ENCODE data around the gene PXDN.
"Not testable (repeated sequence)": the region's sequence is repeated elsewhere in the genome, so short reads cannot be mapped to it uniquely, and the experiment has no call there.

PXDN gene

DNA sequence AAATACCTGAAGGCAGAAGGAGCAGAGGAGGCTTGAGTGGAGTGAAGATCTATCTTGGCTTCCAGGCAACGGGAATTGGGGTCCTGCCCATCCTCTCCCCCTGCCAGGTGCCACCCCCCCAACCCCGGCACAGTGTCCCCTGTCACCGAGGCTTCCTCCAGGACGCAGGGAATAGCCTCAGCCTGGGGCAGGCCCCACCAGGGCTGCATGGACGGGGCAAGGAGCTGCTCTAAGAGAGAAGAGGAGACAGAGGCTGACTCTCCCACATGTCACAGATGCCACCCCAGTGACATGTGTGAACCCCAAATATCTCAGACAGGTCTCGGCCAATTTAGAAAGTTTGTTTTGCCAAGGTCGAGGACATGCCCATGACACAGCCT lies 42.1 kb downstream of the PXDN start:
- no peak for DNase-seq (ENCODE audit: low spot score)

DNA sequence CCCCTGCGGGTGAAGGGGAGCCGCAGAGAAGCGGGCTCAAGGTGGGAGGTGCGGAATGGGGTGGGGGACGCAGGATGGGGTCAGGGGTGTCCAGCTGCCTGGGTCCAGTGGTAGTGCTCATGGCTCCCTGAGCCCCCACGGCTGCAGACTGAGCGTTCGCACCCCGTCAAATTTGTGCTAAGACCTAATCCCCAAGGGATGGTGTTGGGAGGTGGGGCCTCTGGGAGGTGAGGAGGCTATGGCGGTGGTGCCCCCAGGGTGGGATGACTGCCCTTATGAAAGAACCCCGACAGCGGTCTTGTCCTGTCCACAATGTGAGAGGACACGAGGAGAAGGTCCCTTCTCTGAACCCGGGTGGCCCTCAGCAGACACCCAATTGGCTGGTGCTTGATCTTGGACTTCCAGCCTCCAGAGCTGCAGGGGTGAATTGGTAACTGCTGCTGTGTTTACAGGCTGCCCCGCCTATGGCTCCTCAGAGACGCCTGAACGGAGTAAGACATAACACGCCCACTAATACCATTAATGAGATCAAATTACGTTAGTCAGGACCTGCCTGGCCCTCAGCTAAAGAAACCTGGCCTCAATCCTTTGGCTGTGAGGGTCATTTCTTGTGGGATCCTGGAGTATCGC lies 42.6 kb downstream of the PXDN start:
- DNase-seq (ENCODE audit: low spot score): no peak

DNA sequence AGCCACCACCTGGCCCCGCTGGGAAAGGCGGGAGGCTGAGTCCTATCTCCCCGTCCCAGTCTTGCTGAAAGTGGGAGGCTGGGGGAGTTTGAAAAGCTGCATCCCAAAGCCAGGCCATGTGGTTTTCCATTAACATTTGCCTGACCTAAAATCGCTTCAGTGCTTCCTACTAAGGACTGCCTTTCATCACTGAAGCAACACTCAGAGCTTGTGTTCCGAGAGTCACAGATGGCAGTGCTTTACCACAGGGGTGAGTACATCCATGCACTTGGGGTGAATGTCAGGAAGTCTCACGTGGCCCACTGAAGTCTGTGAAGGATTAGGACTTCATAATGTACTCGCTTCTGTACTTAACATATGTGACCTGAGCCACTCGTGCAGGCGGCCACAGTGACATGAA lies 43.3 kb downstream of the PXDN start:
- DNase-seq (ENCODE audit: low spot score): no peak

DNA sequence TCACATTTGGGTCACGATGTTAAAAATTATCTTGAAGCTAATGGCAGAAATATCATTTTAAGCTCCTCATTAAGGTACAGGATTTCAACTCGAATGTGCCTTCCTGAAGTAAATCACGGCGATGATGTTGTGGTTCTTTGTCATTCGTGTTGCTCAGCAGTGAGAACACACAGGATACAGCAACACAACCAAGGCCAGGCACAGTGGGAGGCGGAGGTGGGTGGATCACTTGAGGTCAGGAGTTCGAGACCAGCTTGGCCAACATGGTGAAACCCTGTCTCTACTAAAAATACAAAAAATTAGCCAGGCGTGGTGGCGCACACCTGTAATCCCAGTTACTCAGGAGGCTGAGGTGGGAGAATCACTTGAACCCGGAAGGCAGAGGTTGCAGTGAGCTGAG lies 43.9 kb downstream of the PXDN start:
- DNase-seq (ENCODE audit: low spot score): not testable (repeated sequence)

DNA sequence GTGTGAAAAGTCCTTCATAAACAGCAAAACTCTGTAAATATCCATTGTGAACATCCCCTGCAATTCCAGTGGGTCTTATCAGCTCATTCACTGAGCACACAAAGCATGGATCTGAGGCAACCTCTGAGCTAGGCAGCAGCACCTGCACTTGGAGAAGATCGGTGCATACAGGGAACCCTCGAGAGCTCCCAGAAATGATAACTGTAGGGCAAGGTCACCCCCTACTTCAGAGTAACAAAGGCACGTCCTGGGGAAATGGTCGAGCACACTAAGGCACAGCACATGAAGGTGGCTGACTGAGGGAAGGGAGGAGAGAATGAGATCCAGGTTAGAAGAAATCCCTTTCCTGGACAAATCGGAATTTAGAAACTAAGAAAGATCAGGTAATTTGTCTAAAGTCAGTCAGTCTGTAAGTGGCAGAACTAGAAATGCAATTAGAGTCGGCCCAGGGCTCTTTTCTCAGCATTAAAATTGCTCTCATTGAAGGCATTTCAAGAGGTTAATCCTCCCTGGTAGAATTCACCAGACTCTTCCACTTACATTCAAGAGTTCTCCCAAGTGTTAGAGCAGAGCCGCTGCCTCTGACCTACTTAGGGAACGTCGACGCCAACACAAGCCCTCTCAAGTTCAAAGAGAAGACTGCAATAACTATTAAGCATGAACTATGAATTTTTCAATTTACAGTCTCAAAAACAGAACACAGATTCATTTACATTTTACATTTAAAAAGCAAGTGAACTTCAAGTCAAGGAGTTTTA lies 45.9 kb downstream of the PXDN start:
- DNase-seq (ENCODE audit: low spot score): no peak

DNA sequence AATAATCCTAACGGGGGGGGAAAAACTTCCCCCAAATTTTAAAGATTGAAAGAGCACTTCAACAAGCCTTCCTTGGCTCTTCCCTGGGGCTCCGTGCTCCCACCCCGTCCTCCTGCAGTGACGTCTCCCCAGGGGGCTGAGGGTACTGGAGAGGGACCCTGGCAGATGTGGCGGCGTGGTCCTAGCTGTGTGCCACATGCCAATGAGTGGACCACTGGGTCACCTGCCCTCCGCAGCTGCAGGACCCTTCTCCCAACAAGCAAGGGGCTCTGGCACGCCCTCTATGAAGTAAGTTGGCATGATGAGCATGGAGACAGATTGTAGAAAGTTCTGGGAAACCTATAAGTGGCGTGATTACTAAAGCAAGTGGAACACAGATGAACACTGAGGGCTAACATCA lies 46.7 kb downstream of the PXDN start:
- DNase-seq (ENCODE audit: low spot score): no peak

DNA sequence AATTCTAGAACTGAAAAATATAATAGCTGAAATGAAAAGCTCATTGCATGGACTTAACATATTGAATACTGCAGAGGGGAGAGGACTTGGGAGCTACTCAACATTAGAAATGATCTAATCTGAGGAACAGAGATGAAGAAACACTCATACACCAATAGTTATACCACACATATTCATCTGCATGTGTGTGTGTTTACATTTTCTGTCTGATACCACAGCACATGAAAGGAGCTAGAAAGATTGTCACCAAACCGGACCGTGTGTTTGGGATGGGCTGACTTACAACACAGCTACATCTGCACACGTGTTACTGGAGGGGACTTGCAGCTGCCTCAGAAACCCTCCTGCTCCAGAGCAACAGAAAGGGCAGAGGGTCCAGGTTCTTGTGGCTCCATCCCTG lies 47.8 kb downstream of the PXDN start:
- DNase-seq (ENCODE audit: low spot score): no peak

DNA sequence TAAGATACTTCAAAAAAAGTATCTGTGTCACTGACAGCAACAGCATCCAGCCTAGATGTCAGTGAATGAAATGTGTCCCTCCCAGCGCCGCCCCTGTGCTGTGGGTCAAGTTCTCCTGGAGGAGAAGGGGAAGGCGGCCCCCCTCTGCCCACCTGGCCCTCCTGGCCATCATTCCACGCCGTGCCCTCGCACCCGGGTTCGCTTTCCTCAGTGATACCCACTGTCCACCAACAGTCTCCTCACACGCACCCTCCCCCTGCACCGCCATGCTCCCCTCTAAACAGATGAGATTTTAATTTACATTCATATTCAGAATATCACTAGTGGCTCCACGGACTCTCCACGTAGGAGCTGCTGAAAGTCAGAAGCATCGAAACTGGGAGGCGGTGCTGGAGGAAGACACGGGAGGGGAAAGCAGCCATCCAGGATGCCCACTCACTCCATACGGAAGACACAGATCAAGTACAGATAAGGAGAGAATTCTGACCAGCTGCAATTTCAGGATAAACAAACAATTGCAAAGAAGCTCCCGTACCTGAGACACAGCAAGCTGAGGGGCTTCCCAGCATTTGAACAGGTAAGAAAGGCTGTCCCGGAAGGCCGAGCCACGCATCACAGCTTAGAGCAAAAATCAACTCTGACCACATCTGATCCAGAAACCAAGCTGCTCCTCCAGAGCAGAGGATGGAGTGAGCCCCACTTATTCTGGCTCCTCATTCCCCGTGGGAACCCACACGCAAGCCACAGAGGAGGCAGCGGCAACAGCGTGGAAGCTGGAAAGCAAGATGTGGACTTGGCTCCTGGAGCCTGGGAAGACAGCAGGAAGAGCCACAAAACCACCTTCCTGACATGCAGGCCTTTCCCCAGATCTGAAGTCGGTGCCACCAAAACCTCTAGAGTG lies 49.7 kb downstream of the PXDN start:
- no peak for DNase-seq (ENCODE audit: low spot score)

DNA sequence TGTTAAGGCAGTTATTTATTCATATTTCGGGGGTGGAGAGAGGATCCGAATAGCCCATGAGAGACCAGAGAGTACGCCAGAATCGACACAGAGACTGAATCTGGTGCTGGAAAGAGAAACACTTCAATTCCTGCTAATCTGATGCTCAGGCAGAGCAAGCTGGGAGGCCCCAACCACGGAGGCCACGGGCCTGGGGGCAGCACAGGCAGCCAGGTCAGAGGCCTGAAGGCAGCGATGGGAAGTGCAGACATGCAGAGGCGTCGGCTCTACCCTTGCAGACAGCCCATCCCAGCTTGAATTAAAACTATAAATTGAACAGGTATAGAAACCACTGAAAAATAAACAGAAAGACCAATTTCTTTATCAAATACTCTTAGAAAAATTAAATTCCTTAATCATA lies 50.6 kb downstream of the PXDN start:
- DNase-seq (ENCODE audit: low spot score): no peak

DNA sequence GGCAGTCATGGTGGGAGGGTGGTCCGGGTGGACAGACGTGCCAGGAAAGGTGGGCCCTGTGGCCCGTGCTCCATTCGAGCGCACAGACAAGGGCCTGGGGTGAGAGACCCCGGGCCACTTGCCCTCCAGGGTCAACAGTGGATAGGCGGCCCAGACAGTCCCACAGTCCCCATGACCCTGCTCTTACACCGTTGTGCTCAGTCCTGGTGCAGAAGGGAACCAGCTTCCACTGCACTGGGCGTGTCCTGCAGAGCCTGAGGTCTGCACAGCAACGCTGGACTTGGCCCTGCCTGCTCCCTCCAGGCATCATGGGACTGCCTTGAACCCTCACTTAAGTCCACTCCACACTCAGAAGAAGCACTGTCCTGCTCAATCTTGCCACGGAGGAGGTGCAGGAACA lies 52.0 kb downstream of the PXDN start:
- no peak for DNase-seq (ENCODE audit: low spot score)

DNA sequence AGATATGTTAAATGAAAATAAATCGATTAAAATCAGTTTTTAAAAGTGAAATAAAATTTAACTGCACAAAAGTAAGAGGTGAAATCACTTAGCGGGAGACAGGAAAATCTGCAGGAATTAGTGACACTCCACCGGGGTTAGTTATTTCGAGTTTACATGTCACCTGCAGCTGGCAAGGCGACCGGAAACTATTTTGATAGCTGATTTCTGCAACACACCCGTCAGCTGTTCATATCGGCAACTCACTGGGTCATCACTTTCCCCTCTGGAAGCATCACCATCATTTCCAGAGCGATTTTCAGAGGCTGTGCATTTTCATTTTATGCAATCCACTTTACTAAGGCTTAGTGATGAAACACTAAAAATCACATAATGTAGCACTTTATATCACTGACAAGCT lies 52.9 kb downstream of the PXDN start:
- no peak for DNase-seq (ENCODE audit: low spot score)

DNA sequence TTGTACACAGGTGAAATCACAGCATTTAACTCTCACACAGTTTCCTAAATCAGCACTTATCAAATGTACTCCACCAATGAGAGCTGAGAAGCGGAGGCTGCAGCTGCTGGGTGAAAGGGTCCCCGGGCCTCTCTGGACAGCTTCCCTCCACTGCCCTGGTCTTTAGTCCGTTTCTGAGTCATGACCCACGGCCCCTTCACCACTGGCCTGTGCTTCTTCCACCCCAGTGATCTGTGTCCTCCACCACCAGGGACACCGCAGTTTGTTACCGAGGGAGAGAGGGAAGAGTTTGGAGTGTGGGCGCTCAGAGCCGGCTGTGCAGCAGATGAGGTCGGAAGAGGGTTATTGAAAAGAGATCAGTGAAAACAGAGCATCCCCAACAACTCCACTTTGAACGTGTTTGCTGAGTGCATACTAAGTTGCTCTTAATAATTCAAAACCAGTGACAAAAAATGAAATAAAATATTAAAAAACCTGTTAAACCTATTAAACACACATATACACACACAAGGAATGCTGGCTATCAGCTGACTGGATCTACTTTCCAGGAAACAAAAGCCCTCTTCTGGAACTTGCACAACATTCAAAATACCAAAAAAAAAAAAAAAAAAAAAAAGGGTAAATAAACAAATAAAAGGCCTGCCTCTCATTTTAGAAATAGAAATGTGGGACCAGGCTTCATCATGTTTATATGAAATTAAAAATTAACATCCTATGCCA lies 54.1 kb downstream of the PXDN start:
- no peak for DNase-seq (ENCODE audit: low spot score)

DNA sequence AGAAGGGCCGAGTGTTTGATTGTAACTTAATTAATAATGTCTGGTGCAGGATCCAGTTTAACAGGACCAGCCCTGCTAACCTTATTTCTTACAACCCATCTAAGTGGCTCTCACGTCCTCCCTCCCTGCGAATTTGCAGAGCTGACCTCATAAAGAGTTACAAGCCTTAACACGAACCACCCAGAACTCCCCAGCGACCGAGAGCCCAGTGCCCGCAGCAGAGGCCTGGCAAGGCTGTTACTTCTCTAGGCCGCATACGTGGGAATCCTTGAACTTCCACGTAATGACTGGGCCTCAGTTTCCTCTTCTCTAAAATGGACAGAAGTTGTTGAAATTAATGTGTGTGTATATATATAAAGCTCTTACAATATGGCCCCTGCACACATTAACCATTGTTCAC lies 55.5 kb downstream of the PXDN start:
- no peak for DNase-seq (ENCODE audit: low spot score)

DNA sequence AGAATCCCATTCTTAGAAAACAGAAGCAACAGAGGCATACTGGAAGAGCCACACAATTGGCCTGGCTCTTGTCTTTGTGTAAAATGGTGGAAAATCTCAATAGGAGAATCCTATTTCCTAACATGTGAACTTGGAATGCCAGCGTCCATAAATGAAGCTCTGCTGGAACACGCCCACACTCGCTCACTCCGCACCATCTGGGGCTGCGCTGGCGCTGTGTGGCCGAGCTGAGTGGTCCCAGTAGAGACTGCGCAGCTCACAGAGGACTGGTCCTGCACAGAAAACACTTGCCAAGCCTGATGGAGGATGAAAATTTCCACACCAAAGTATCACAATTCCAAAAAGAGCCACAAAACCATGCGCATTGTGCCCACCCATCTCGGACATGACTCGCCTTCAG lies 56.2 kb downstream of the PXDN start:
- DNase-seq (ENCODE audit: low spot score): no peak

DNA sequence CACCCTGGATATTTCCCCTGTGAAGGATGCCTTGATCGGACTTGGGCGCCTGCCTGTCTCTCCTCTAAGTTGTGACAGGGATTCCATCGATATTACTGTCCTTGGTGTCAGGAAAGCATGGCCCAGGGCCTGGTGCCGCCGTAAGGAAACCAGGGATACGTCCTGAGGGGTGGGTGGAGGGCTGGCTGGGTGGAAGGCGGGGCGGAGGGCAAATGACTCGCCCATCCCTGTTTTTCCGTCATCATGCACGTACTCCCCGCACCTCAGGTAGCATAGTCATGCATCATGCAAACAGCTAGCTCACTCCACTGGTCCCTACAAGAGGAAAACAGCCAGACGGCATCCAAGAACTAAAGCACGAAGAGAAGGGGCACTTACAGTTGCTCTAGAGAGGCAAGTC lies 57.1 kb downstream of the PXDN start:
- no peak for DNase-seq (ENCODE audit: low spot score)

DNA sequence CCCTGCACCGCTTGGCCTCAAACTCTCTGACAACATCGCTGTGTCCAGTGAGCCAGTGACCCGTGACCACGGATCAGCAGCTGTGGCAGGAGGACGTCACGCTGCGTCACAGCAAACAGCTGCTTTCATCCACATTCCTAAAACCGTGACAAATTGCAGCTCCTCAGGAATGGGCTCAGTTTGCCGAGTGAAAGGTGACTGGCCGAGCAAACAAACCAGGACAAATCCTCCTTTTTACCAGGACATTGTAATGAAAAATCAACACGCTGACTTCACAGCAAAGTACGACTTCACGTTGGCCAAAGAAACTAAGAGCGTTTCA lies 57.6 kb downstream of the PXDN start:
- DNase-seq (ENCODE audit: low spot score): no peak

DNA sequence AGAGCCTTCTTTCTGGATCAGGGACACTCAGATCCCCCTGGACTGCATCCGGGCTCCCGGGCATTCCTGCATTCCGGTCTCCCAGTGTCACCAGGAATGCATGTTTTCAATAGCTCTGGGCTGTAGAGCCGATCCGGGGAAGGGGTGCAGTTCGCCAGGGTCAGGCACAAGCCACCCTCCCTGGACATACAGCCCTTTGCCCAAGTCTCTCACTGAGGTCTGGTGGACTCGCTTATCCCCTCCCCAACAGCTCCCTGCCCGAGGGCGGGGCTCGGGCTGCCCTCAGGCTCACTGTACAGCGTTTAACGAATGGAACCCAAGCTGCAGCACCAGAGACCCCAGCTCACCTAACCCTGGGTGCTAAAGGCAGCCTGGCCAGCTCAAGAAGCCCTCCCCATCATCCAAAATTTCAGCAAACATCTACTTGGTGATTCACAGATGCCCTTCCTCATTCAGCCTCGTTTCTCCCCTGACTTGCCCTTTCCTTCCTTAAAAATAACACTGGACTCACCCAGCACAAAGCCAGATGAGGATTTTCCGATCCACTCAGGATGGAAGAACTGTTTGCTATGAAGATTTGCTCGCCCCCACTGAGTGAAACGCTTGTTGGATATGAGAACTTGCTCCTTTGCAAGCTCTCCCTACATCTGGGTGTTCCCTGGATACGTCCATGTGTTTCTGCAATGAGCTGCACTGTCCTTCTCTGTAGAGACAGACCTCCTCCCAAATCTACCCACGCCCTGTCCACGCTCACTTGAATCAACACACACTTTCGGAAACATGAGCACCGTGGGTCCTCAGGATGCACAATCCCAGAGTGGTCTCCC lies 58.1 kb downstream of the PXDN start:
- no peak for DNase-seq (ENCODE audit: low spot score)

DNA sequence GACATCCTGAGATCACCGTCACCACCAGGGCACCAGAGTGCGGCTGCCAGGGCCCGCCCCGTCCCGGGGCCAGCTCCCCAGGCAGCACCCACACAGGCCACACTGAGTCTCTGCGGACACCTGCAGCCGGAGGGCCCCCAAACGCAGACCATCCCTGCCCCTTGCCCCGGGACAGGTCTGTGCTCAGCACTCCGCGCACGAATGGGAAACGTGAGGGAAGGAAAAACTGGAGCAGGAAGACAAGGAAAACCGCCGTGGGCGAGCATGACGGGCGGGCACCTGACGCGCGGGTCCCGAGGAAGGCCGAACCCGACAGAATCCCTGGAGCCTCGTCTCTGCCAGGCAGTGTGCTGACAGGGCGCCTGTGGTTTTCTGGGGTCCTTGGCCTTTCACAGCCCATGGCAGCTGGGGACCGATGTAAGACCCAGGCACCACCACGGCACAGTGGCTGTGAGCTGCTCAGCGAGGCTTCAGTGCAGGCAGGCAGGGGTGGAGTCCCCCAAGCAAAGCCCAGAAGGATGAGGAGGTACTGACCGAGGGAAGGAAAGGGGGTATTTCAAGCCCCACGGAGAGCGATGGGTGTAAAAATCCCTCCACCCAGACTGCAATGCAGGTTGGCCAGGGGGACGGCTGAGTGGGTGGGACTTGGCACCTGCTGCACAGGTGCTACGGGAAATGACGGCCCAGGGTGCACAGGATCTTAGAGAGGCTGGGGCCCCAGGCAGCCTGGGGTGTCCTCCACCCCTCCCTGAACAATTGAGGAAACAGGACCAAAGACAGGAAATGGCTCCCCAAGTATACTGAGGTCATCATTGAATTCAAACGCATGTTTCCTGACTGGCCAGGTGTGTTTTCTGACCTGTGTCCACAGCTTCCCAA lies 59.0 kb downstream of the PXDN start:
- DNase-seq (ENCODE audit: low spot score): no peak

DNA sequence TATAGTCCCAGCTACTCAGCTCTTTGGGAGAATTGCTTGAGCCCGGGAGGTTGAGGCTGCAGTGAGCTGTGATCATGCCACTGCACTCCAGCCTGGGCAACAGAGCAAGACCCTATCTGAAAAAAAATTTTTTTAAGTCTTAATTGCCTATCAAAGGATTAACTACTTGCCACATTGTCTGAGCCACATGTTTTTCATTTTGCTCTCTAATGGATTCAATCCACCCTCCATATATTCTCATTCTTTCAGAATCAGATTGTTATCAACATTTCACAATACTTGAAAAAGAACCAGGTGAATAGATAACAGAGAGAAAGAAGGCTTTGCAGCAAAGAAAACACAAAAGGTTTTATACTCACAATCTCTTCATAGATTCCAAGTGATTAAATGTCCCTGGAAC lies 61.0 kb downstream of the PXDN start:
- no peak for DNase-seq (ENCODE audit: low spot score)

DNA sequence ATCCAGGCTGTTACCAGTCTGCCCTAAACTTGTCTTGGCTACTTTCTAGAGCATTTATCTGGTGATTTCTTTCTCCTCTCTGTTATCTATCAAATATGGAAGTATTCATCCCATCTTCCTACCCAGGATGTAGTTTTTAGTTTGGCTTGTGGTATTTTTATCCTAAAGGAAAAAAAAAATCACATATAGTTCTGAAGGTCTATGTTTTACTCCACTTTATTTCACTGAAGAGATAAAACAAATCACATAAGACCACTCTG lies 62.2 kb downstream of the PXDN start:
- no peak for DNase-seq (ENCODE audit: low spot score)

Measured in activated CD4-positive, alpha-beta T cell treated with anti-CD3 and anti-CD28 coated beads, Interleukin-2, Interleukin-4, amounts not matched to agents 100 ng/mL and 50 ng/mL, durations not matched to agents 16 hours and 8 hours (primary cell).